Dendritic cell treated with granulocyte-macrophage colony-stimulating factor and Interleukin-4, amounts not matched to agents 40 ng/mL and 50 ng/mL, for 4 days (primary cell): ENCODE results near the gene NDUFB2.

Experiments
- H3K27ac Mint-ChIP-seq: one replicate; pipeline ENCODE4 v1.8.0; 2022; ENCODE audit warnings: mild to moderate bottlenecking, mixed read lengths
- H3K27me3 Mint-ChIP-seq: one replicate; pipeline ENCODE4 v1.8.0; 2022; ENCODE audit warnings: mild to moderate bottlenecking, mixed read lengths
- H3K36me3 Mint-ChIP-seq: one replicate; pipeline ENCODE4 v1.8.0; 2022; ENCODE audit warnings: low read depth, mixed read lengths
- H3K4me1 Mint-ChIP-seq: one replicate; pipeline ENCODE4 v1.8.0; 2022; ENCODE audit warnings: low read depth, mixed read lengths
- H3K4me3 Mint-ChIP-seq: one replicate; pipeline ENCODE4 v1.8.0; 2022; ENCODE audit warnings: mild to moderate bottlenecking, moderate library complexity, mixed read lengths
- H3K9me3 Mint-ChIP-seq: one replicate; pipeline ENCODE4 v1.8.0; 2022; ENCODE audit warnings: mixed read lengths
- intact Hi-C: fragments of 100-400 bp; cut with micrococcal nuclease; formaldehyde crosslinking; loops from one replicate; pipeline ENCODE4 v1.15.0; 2022

The NDUFB2 gene

DNA sequence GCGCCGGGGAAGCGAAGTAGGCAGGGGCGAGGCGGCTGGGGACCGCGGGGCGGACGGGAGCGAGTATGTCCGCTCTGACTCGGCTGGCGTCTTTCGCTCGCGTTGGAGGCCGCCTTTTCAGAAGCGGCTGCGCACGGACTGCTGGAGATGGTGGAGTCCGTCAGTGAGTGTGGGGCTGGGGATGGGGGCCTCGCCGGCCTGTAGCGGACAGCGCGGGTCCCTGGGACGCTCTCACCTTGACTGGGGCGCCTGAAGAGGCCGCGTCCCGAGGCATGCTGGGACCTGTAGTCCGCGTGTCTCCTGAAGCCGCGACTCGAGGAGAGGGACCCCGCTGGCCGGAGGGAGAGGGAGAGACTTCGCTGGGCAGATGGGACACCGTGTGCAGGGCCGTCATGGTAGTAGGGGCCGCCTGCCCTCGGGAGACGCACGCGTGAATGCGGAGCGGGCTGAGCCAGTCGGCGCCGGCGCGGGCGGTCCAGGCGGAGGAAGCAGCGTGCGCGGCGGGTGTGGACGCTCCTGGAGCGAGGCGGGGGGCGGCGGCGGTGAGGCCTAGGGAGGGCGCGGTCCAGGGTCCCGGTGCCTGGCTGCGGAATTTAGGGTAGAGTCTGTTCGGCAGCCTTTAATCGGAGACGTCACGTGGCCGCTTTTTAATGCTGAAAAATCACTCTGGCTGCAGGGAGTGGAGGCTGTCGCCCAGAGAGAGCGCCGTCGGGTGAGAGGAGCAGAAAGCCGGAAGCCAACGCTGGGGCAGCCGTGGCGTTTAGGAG lies at the start of gene NDUFB2:
Gene NDUFB2, plus strand, starts transcription at position 29 of the 767 bp plus-strand sequence. Its CDS starts 37 bp downstream, at position 66.
- Mint-ChIP-seq H3K36me3 (peaks cover 38% of the 10 kb centered on the region), H3K9me3 (no peaks in the 10 kb centered on the region), H3K27ac (peak within 1 kb of the TSS; percentile 98), H3K27me3 (no peaks in the 10 kb centered on the region), H3K4me3 (peak within 1 kb of the TSS; percentile 94), H3K4me1 (peaks cover 35% of the 10 kb centered on the region)
- intact Hi-C loops: loop anchor here (2.0 to 10.0 kb wide), 3 partner anchors 20 to 318 kb away; partner anchors contain the start of genes BRAF and MRPS33

DNA sequence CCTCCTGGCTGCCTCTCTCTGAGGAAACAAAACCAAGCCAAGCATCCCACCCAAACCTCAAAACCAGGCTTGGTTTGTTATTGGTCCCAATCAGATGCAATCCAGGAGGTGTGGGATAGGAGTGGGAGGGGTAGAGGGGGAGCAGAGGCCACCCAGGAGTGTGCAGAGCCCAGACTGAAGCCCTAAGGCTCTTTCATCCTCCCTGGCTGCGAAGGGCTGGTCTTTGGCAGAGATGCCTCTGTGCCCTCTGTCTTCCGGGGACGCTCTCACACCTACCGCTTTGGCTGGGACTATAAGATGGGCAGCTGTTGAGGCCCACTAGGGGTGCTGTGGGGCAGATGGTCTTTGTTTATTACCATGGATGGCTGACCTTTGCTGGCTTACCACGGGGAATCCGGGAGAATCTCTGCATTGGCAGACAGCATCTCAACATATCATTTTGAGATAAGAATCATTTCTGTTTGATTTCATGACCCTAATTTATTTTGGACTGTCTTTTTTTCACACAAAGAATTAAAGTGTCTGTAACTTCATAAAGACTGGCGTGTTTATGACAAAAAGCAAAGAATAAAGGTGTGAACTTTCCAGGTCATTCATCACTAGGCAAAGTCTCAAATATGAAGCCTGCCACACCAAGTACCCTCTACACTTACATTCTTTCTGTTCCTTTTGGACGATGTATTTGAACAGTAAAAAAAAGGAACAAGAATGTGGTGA lies 49.4 kb upstream of the NDUFB2 start:
- Mint-ChIP-seq H3K27me3 (peaks cover 54% of the 10 kb centered on the region), H3K4me3 (no peak overlapping the region)
- intact Hi-C loops: no loop called here

DNA sequence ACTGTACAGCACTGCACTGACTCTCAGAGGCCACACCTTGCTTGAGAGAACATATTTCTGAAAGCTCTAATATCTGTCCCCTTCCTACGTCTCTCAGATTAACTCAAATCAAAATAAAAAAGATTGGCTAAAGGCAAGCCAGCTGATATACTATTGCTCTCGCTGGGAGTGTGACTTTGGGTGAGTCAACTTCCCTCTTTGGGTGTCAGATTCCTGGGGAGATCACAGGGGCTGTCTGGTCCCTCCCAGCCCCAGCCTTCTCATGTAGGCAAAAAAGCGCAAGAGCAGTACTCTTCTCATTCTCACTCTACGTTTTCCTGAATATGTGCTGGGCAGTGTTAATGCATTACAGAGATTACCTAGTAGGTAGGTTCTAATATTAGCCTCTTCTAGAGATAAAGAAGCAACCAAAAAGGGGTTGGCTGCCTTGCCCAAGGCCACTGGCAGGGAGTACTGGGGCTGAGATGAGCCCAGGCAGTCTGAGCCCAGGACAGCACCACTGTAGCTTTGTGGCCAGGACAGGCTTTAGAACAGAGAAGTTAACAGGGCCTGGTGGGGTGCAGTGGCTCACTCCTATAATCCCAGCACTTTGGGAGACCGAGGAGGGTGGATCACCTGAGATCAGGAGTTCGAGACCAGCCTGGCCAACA lies 46.8 kb upstream of the NDUFB2 start:
- Mint-ChIP-seq H3K36me3 (no peaks in the 10 kb centered on the region), H3K4me1 (peaks cover 34% of the 10 kb centered on the region), H3K27ac (no peak overlapping the region), H3K27me3 (peaks cover 39% of the 10 kb centered on the region), H3K9me3 (no peaks in the 10 kb centered on the region), H3K4me3 (no peak overlapping the region)
- intact Hi-C loops: loop anchor here (5.0 kb wide), 1 partner anchor 172 kb away; the partner anchor contains the start of gene MKRN1

More for the DNA sequence above, 49.4 kb upstream of the NDUFB2 start:
- Mint-ChIP-seq H3K36me3 (no peaks in the 10 kb centered on the region), H3K9me3 (no peaks in the 10 kb centered on the region), H3K27ac (no peak overlapping the region), H3K4me1 (peaks cover 25% of the 10 kb centered on the region)

DNA sequence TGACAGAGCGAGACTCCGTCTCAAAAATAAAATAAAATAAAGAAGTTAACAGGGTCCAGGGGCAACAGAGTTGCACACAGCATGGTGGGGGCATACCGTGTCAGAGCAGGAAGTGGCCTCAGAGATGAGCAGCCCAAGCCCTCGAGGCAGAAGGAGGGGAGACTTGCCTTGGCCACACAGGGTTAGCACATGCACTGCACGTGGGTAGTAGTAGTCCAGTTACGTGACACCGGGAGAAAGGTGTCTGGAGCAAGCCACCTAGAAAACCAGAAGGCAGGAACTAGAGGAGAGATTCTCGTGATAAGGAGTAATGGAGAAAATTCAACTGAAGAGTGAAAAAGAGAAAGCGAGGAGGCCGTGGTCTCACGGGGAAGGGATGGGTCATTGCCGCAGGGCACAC lies 46.1 kb upstream of the NDUFB2 start:
- no peaks in the 10 kb centered on the region for H3K36me3 Mint-ChIP-seq
- H3K4me3 Mint-ChIP-seq: no peak overlapping the region
- peaks cover 30% of the 10 kb centered on the region for H3K4me1 Mint-ChIP-seq
- no peaks in the 10 kb centered on the region for H3K9me3 Mint-ChIP-seq
- H3K27ac Mint-ChIP-seq: no peak overlapping the region
- intact Hi-C loops: loop anchor here (5.0 kb wide), 1 partner anchor 173 kb away; the partner anchor contains the start of gene MKRN1
- peaks cover 33% of the 10 kb centered on the region for H3K27me3 Mint-ChIP-seq

DNA sequence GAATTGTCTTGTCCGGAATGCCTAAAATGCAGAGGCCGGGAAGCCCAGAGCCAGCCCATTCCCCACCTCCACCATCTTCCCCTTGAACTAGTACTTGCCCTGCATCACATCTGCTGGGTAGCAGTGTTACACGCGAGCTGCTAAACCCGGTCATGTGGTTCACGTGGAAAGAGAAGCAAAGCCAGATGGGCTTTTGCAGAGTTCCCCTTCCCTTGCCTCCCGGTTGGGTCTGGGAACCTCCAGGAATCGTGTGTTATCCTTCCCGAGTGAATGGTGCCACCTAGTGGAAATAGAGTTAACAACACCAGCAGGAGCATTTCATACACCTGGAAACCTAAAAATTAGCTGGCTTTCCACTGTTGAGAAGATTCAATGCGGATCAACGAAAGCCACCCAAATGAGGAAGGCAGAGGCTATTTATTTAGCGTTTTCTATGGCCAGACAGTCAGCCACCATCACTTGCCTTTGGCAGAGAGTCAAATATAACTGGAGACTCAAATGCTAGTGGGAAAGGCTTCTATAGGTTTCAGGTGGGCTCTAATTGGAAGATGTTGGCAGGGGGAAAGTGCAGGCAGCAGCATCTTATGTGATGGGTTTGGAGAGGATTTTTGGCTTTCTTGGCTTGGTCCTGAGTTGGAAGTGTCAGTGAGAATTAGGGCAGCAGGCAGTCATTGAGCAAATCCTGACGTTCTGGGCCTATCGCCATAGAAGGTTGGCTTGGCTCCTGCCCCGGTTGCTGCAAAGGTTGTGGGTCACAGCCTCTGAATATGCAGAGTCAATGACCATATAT lies 43.0 kb upstream of the NDUFB2 start:
- Mint-ChIP-seq H3K4me3 (no peak overlapping the region), H3K27me3 (peaks cover 17% of the 10 kb centered on the region), H3K27ac (no peak overlapping the region), H3K9me3 (no peaks in the 10 kb centered on the region), H3K4me1 (peaks cover 48% of the 10 kb centered on the region), H3K36me3 (no peaks in the 10 kb centered on the region)
- intact Hi-C loops: loop anchor here (1.0 to 5.0 kb wide), 2 partner anchors 135 to 176 kb away; partner anchors contain the start of gene MKRN1

DNA sequence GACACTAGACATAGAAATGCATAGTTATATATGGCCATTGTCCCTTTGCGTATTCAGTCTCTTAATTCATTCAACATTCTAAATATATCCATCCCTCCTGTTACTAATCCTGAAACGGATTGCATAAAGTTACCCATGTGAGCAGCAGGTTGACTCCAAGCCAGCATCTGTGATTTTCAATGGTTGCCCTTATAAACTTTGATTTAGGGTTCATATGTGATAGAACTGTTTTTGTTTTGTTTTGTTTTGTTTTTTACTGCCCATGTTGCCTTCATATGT lies 42.5 kb upstream of the NDUFB2 start:
- H3K4me3 Mint-ChIP-seq: no peak overlapping the region
- H3K27ac Mint-ChIP-seq: no peak overlapping the region
- peaks cover 17% of the 10 kb centered on the region for H3K27me3 Mint-ChIP-seq
- H3K36me3 Mint-ChIP-seq: no peaks in the 10 kb centered on the region
- intact Hi-C loops: loop anchor here (5.0 kb wide), 1 partner anchor 177 kb away; the partner anchor contains the start of gene MKRN1
- no peaks in the 10 kb centered on the region for H3K9me3 Mint-ChIP-seq
- H3K4me1 Mint-ChIP-seq: peaks cover 48% of the 10 kb centered on the region

DNA sequence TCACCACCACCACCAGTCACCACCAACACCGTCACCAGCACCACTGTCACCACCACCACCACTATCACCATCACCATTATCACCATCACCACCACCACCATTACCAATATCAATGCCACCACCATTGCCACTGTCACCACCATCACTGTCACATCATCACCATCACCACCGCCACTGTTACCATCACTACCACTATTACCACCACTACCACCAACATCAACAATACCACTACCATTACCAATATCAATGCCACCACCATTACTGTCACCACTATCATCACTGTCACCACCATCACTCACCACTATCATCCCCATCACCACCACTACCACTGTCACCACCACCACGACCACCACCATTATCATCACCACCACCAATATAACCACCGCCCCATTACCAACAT lies 41.8 kb upstream of the NDUFB2 start:
- H3K4me3 Mint-ChIP-seq: no peak overlapping the region
- intact Hi-C loops: loop anchor here (5.0 kb wide), 1 partner anchor 177 kb away; the partner anchor contains the start of gene MKRN1
- H3K36me3 Mint-ChIP-seq: no peaks in the 10 kb centered on the region
- no peak overlapping the region for H3K27ac Mint-ChIP-seq
- H3K4me1 Mint-ChIP-seq: peaks cover 43% of the 10 kb centered on the region
- no peaks in the 10 kb centered on the region for H3K9me3 Mint-ChIP-seq
- peaks cover 19% of the 10 kb centered on the region for H3K27me3 Mint-ChIP-seq

DNA sequence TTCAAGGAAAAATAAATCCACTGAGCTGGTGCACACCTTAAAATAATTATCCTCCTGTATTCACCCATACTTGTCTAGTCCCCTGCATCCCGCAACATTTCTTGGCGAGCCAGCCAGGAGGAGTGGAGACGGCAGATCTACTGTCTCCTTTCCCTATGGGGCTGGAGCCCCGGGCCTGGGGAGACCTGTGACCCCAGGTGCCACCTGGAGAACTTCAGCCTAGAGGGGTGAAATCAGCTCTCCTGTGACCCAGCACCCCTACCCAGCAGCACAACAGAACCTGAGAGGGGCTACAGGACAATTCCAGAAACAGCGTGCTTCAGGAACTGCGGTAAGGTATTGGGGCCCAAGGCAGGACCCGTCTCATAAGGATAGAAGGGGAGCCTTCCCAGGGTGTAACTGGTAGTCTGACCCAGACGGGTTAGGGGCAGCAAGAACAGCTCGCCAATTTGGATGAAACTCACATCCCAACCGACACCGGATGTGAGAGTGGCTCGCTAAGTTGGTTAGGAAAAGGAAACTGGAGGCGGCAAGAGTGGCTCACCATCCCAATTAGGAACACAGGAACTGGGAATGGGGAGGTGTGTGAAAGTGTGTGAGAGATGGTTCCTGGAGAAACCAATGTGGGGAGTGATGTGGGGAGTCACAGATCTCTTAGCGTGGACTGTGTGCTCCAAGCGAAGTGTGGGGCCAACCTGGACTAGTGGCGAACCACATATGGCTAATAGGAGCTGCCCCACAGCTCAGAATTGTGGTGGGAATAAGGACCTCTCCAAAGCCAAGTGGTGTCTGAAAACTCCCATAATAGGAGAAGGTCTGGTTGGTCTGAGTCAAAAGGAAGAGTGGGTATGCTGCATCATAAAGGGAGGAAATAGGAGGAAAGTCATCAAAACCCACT lies 40.7 kb upstream of the NDUFB2 start:
- H3K4me3 Mint-ChIP-seq: peak overlapping the region; percentile 10
- intact Hi-C loops: no loop called here
- H3K9me3 Mint-ChIP-seq: no peaks in the 10 kb centered on the region
- H3K4me1 Mint-ChIP-seq: peaks cover 41% of the 10 kb centered on the region
- peaks cover 20% of the 10 kb centered on the region for H3K27me3 Mint-ChIP-seq
- H3K27ac Mint-ChIP-seq: peak overlapping the region; percentile 50
- H3K36me3 Mint-ChIP-seq: no peaks in the 10 kb centered on the region

DNA sequence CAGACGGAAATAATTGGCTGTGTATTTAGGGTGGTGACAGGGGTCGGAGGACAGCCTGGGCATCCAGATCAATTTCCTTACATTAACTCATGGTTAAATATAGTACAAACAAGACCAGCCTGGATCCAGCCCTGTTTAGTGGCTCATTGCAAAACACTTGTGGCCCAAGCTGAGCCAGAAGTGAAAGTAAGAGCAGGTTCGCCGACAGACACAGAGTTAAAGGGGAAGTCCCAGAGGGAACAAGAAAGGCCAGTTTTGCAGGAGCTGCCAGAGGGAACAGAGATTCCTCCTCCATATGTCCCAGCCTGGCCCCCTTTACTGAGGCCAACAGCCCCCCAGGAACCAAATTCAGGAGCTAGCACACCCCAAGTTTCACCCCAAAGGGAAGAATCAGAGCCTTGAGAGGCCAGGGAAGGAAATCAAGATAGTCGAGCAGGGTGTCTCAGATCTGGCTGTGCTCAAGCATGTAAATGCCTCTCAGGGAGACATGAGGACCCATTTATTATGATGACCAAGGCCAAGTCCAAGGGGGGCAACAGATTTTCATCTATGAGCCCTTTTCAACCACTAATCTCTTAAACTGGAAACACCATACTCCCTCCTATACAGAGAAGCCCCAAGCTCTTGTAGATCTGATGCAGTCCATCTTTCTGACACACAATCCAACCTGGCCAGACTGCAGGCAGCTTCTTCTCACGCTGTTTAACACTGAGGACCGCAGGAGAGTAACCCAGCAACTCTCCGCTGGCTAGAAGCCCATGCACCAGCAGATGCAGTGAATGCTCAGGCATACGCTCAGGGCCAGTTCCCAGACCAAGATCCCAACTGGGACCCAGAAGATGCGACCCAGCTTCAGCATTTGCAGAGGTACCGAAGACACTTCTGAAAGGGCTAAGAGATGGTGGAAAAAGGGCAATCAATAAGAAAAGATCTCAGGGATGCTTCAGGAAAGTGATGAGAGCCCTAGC lies 39.7 kb upstream of the NDUFB2 start:
- no peak overlapping the region for H3K4me3 Mint-ChIP-seq

DNA sequence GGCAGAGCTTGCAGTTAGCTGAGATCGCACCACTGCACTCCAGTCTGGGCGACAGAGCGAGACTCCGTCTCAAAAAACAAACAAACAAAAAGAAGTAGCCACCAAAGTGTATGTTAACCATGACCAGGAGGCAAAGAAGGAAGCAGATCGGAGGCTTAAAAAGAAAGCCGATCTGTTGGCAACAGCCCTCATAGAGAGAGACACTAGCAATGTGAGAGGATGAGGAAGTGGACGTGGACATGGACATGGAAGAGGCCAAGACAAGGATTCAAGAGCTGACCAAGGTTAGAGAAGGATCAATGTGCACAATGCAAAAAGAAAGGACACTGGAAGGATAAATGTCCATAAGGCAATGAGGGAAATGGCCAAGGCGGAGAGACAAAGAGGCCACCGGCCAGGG lies 38.6 kb upstream of the NDUFB2 start:
- intact Hi-C loops: loop anchor here (2.0 kb wide), 1 partner anchor 15 kb away; the partner anchor contains the start of gene ADCK2

More for the DNA sequence above, 39.7 kb upstream of the NDUFB2 start:
- Mint-ChIP-seq H3K27ac (peak overlapping the region; percentile 50), H3K27me3 (peaks cover 18% of the 10 kb centered on the region), H3K9me3 (no peaks in the 10 kb centered on the region), H3K36me3 (no peaks in the 10 kb centered on the region), H3K4me1 (peaks cover 41% of the 10 kb centered on the region)
- intact Hi-C loops: no loop called here

DNA sequence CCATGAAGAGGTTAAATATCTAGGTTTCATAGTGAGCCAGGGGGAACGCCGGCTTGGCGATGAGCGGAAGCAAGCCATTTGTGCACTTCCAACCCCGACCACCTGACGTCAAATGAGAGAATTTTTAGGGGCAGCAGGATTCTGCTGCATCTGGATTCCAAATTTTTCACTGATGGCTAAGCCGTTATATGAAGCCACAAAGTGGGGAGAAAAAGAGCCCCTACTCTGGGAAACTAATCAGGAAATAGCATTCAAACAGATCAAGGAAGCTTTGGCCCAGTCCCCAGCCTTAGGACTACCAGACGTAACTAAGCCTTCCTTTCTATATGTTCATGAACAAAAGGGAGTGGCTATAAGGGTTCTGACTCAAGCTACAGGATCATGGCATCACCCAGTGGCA lies 36.7 kb upstream of the NDUFB2 start:
- Mint-ChIP-seq H3K27me3 (peaks cover 16% of the 10 kb centered on the region), H3K4me3 (no peak overlapping the region), H3K9me3 (no peaks in the 10 kb centered on the region), H3K36me3 (no peaks in the 10 kb centered on the region), H3K27ac (no peak overlapping the region), H3K4me1 (peaks cover 33% of the 10 kb centered on the region)
- intact Hi-C loops: loop anchor here (2.0 kb wide), 1 partner anchor 13 kb away; the partner anchor contains the start of gene ADCK2

More for the DNA sequence above, 38.6 kb upstream of the NDUFB2 start:
- no peaks in the 10 kb centered on the region for H3K9me3 Mint-ChIP-seq
- no peak overlapping the region for H3K4me3 Mint-ChIP-seq
- peaks cover 16% of the 10 kb centered on the region for H3K27me3 Mint-ChIP-seq
- peak overlapping the region; percentile 45 for H3K27ac Mint-ChIP-seq
- peaks cover 41% of the 10 kb centered on the region for H3K4me1 Mint-ChIP-seq
- H3K36me3 Mint-ChIP-seq: no peaks in the 10 kb centered on the region

DNA sequence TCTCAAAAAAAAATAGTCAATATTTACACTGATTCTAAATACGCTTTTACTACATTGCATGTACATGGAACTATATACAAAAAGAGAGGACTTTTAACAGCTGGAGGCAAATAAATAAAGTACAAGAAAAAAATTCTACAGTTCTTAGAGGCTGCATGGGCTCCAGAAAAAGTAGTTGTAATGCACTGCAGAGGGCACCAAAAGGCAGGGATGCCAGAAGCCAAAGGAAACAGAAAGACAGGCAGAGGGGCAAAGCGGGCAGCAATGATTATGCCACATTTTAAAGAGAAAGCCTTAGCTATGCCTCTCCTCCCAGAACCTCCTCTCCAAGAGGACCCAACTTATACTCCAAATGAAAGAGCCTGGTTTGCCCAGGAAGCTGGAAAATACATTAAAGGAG lies 35.4 kb upstream of the NDUFB2 start:
- Mint-ChIP-seq H3K27ac (no peak overlapping the region), H3K9me3 (no peaks in the 10 kb centered on the region), H3K4me1 (peaks cover 25% of the 10 kb centered on the region), H3K4me3 (no peak overlapping the region), H3K27me3 (peaks cover 17% of the 10 kb centered on the region), H3K36me3 (no peaks in the 10 kb centered on the region)
- intact Hi-C loops: no loop called here
